Loucy (cell line): ENCODE results near the gene LMO7.

ENCODE experiments used
- CTCF ChIP-seq: fragments of 200-600 bp; sonication (generic); conservative IDR thresholded peaks from 2 replicates; pipeline ENCODE4 v1.5.1; 2014; ENCODE audit warnings: mild to moderate bottlenecking, antibody characterized with exemption, low read length
- EZH2phosphoT487 ChIP-seq: fragments of 200-600 bp; IDR thresholded peaks from 2 replicates; pipeline ENCODE4 v1.6.1; 2018; ENCODE audit warnings: antibody characterized with exemption, mild to moderate bottlenecking, moderate library complexity, borderline replicate concordance

DNA sequence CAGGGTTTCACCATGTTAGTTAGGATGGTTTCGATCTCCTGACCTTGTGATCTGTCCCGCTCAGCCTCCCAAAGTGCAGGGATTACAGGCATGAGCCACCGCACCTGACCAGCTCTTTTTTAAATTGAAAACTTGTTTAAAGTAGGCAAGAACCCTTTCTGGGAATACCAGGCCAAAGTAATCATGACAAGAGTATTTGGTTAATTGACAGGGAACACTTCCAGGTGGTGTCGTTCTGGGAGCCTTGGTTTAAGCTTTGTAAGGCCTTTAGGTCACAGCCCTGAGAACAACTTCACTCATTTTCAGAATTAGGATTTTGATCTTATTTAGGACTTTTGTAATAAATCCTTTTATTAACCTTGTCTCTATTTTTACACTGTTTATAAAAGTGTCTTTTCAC, 115.2 kb downstream of the LMO7 start:
- TF ChIP-seq CTCF (no peak), EZH2phosphoT487 (no peak)
